CD4-positive, alpha-beta T cell treated with Interleukin-15 for 1 hour (primary cell): ENCODE data around the gene ESCO1.

Experiments
- DNase-seq: peaks from one replicate; pipeline ENCODE4 v3.0.0-alpha.2; 2020

The ESCO1 gene

DNA sequence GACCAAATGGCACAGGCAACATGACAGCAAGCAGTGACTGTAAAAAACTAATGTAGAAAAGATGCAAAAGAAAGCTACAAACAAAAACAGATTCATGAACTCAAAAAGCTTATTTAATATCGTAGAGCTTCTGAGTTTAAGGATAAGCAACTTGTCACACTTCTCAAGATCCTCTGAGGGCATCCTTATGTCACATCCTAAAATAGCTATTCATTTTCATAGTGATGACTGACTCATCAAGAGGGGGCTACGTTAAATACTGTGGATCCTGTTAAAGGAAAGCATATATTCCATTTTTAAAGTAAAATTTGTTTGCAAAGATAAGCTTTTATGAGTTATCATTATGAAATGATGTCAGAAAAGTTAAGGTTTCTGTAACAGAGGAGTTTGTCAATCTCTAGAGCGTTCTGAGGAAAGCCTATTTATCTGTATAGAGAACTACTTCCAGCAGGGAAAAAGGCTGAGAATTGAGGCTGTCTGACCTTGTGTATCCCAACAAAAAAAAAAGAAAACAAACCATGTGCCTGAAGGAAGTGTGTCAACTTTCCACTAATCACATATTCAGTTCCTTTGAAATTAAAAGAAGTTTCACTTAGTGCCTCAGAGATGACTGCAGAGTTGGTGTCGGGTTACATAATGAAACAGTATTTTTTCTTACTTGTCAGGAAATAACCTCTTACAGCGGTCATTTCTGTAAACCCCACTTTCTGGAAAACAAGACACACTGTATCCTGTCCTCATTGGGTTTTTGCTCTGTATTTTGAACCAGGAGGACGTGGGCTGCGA is 115.5 kb downstream of the ESCO1 start:
- DNase-seq = no peak

DNA sequence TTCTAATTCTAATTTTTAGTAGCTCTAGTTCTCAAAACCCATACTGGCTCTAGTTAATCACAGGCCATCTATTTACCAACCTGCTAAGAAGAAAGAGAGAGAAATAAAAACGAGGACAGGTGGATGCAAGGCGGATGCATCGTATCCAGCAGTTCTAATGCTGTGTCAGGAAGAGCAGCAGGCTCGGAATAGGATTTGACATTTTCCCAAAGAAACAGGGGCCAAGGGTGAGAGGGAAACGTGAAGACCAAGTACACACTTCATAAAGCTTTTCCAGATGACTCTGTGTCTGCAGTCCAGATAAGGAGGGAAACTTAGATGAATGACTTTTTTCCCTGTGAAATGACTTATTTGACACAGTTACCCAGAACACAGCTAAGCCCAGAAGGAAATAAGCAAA is 117.5 kb downstream of the ESCO1 start:
- no peak for DNase-seq

DNA sequence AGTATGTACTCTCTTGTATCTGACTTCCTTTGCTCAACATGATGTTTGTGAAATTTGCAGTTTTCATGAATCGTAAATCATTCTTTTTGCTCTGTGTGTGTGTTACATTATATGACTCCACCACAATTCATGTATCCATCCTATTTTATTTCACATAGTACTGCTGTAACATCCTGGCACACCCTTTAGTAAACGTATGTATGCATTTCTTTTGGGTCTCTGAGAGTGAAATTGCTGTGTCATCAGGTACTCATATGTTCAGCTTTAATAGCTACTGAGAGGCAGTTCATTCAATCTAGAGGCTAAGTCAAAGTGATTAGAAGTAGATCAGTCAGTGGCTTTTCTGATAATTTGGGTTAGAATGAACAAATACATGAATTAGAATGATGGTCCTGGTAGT is 118.8 kb downstream of the ESCO1 start:
- DNase-seq = no peak

DNA sequence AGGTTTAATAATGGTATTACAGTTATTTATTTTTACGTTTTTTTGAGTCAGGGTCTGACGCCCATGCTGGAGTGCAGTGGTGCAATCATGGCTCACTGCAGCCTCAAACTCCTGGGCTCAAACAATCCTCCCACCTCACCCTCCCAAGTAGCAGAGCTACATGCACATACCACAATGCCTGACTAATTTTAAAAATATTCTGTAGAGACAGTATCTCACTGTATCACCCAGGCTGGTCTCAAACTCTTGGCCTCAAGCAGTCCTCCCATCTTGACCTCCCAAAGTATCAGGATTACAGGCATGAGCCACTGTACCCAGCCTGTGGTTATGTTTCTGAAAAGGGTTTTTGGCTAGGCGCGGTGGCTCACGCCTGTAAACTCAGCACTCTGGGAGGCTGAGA is 120.8 kb downstream of the ESCO1 start:
- DNase-seq = no peak
